ENCODE measurements around the gene ARHGEF1. TPM values are rescaled to one million over a fixed set of nuclear protein-coding genes. Genes with fewer than 3 reads are reported as not detected.
A peak's percentile ranks its signal among the peaks of the same experiment; 100 is the strongest.

ARHGEF1 gene
- total RNA-seq, 1 donor from 2014 or later, result 73.1 TPM

- Histone ChIP-seq H3K9ac (ENCODE audit: low read length) (peak overlapping the region; percentile 100), H3K4me1 (ENCODE audit: insufficient read depth, low read length) (peaks cover 32% of the 10 kb centered on the region), H3K27me3 (ENCODE audit: insufficient read depth, low read length) (no peaks in the 10 kb centered on the region), H3K79me2 (ENCODE audit: insufficient read depth, low read length) (peaks cover 90% of the 10 kb centered on the region), H4K20me1 (ENCODE audit: insufficient read depth, low read length) (peaks cover 87% of the 10 kb centered on the region), H3K27ac (ENCODE audit: low read depth, low read length) (peak overlapping the region; percentile 7), H3K36me3 (ENCODE audit: insufficient read depth, low read length) (peaks cover 65% of the 10 kb centered on the region), H3K4me3 (ENCODE audit: insufficient read depth, low read depth, low read length) (no peak overlapping the region), H3K4me2 (ENCODE audit: low read length) (peak overlapping the region; percentile 48), H3K9me3 (ENCODE audit: insufficient read depth, low read depth, low read length) (no peaks in the 10 kb centered on the region), H2AFZ (ENCODE audit: low read depth, low read length) (no peak overlapping the region)
- DNase-seq (ENCODE audit: low read depth), result no peak
- Mint-ChIP-seq H3K27me3 (ENCODE audit: low read depth, unreplicated experiment) (no peaks in the 10 kb centered on the region), H3K4me3 (ENCODE audit: unreplicated experiment) (peak overlapping the region; percentile 66), H3K9me3 (ENCODE audit: unreplicated experiment) (no peaks in the 10 kb centered on the region), H3K36me3 (ENCODE audit: low read depth, unreplicated experiment) (peaks cover 46% of the 10 kb centered on the region), H3K27ac (ENCODE audit: unreplicated experiment) (peak overlapping the region; percentile 23), H3K4me1 (ENCODE audit: low read depth, unreplicated experiment) (peaks cover 41% of the 10 kb centered on the region)
- no peak for FAIRE-seq
- no peak for TF ChIP-seq CTCF (IDR thresholded peaks at IDR 0.05; ENCODE audit: insufficient read depth, low read depth, low read length)
- TF ChIP-seq EZH2 (IDR thresholded peaks at IDR 0.05; ENCODE audit: insufficient read depth, low read length), result no peak
These were observed 18.6 kb upstream of the ARHGEF1 start for GRCh38 chr19:41864374-41864773.

GRCh38 chr19:41866284-41866683 is 16.7 kb upstream of the ARHGEF1 start:
- no peaks in the 10 kb centered on the region for H3K9me3 ChIP-seq (ENCODE audit: insufficient read depth, low read depth, low read length)
- H3K79me2 ChIP-seq (ENCODE audit: insufficient read depth, low read length), result peaks cover 79% of the 10 kb centered on the region
- Mint-ChIP-seq H3K9me3 (ENCODE audit: unreplicated experiment) (no peaks in the 10 kb centered on the region), H3K27ac (ENCODE audit: unreplicated experiment) (peak overlapping the region; percentile 69), H3K27me3 (ENCODE audit: low read depth, unreplicated experiment) (no peaks in the 10 kb centered on the region), H3K4me1 (ENCODE audit: low read depth, unreplicated experiment) (peaks cover 45% of the 10 kb centered on the region), H3K36me3 (ENCODE audit: low read depth, unreplicated experiment) (peaks cover 41% of the 10 kb centered on the region), H3K4me3 (ENCODE audit: unreplicated experiment) (no peak overlapping the region)
- FAIRE-seq (no peak), DNase-seq (ENCODE audit: low read depth) (no peak)
- no peak overlapping the region for H3K27ac ChIP-seq (ENCODE audit: low read depth, low read length)
- no peak overlapping the region for H2AFZ ChIP-seq (ENCODE audit: low read depth, low read length)
- H4K20me1 ChIP-seq (ENCODE audit: insufficient read depth, low read length), result peaks cover 96% of the 10 kb centered on the region
- peak overlapping the region; percentile 54 for H3K9ac ChIP-seq (ENCODE audit: low read length)
- H3K4me2 ChIP-seq (ENCODE audit: low read length), result no peak overlapping the region
- no peak overlapping the region for H3K4me3 ChIP-seq (ENCODE audit: insufficient read depth, low read depth, low read length)
- TF ChIP-seq EZH2 (IDR thresholded peaks at IDR 0.05; ENCODE audit: insufficient read depth, low read length), result no peak
- TF ChIP-seq CTCF (IDR thresholded peaks at IDR 0.05; ENCODE audit: insufficient read depth, low read depth, low read length), result no peak
- peaks cover 76% of the 10 kb centered on the region for H3K36me3 ChIP-seq (ENCODE audit: insufficient read depth, low read length)
- H3K4me1 ChIP-seq (ENCODE audit: insufficient read depth, low read length), result peaks cover 29% of the 10 kb centered on the region
- no peaks in the 10 kb centered on the region for H3K27me3 ChIP-seq (ENCODE audit: insufficient read depth, low read length)

- H3K9ac ChIP-seq (ENCODE audit: low read length), result peak overlapping the region; percentile 45
- Mint-ChIP-seq H3K4me3 (ENCODE audit: unreplicated experiment) (peak overlapping the region; percentile 66), H3K36me3 (ENCODE audit: low read depth, unreplicated experiment) (peaks cover 25% of the 10 kb centered on the region), H3K9me3 (ENCODE audit: unreplicated experiment) (no peaks in the 10 kb centered on the region), H3K27me3 (ENCODE audit: low read depth, unreplicated experiment) (no peaks in the 10 kb centered on the region), H3K27ac (ENCODE audit: unreplicated experiment) (peak overlapping the region; percentile 95), H3K4me1 (ENCODE audit: low read depth, unreplicated experiment) (peaks cover 35% of the 10 kb centered on the region)
- no peak overlapping the region for H3K4me2 ChIP-seq (ENCODE audit: low read length)
- TF ChIP-seq EZH2 (IDR thresholded peaks at IDR 0.05; ENCODE audit: insufficient read depth, low read length) (no peak), CTCF (IDR thresholded peaks at IDR 0.05; ENCODE audit: insufficient read depth, low read depth, low read length) (no peak)
- H3K4me3 ChIP-seq (ENCODE audit: insufficient read depth, low read depth, low read length), result no peak overlapping the region
- H3K27me3 ChIP-seq (ENCODE audit: insufficient read depth, low read length), result no peaks in the 10 kb centered on the region
- DNase-seq (ENCODE audit: low read depth) (no peak), FAIRE-seq (no peak)
- peaks cover 94% of the 10 kb centered on the region for H4K20me1 ChIP-seq (ENCODE audit: insufficient read depth, low read length)
- H2AFZ ChIP-seq (ENCODE audit: low read depth, low read length), result no peak overlapping the region
- H3K79me2 ChIP-seq (ENCODE audit: insufficient read depth, low read length), result peaks cover 58% of the 10 kb centered on the region
- peaks cover 66% of the 10 kb centered on the region for H3K36me3 ChIP-seq (ENCODE audit: insufficient read depth, low read length)
- H3K4me1 ChIP-seq (ENCODE audit: insufficient read depth, low read length), result peaks cover 9% of the 10 kb centered on the region
- H3K9me3 ChIP-seq (ENCODE audit: insufficient read depth, low read depth, low read length), result no peaks in the 10 kb centered on the region
- no peak overlapping the region for H3K27ac ChIP-seq (ENCODE audit: low read depth, low read length)
These were observed 14.6 kb upstream of the ARHGEF1 start for GRCh38 chr19:41868120-41868988.

Data from astrocyte (in vitro differentiated cells and primary cell).